Panc1 (cell line): Measurements from ENCODE around the gene SLC37A1. TPM values are rescaled to one million over a fixed set of nuclear protein-coding genes. Genes with fewer than 3 reads are reported as not detected.

ENCODE experiments used
- ATAC-seq: fragments of 200-7000 bp; cut with Tn5 transposase; 2 replicates; pipeline ENCODE4 v1.9.1; 2020; ENCODE audit warnings: mild to moderate bottlenecking, moderate library complexity
- BruUV-seq: library from RNA; stranded (reverse); fragments of 400-500 nt; replicated peaks from 2 replicates; lab custom pipeline; 2021; lab: Mats Ljungman, UMichigan
- CTCF ChIA-PET: fragments of 300-600 bp; sonication (Branson Sonifier 250); formaldehyde crosslinking; loops from one replicate; lab custom pipeline; 2022; ENCODE audit warnings: antibody characterized with exemption; lab: Charles Lee
- POLR2A ChIA-PET: fragments of 300-600 bp; sonication (Branson Sonifier 250); formaldehyde crosslinking; loops from one replicate; lab custom pipeline; 2022; ENCODE audit warnings: antibody characterized with exemption; lab: Charles Lee
- DNase-seq: peaks from one replicate; pipeline ENCODE4 v3.0.0-alpha.2; 2010; ENCODE audit warnings: low read depth, low spot score
- H3K27ac ChIP-seq: 2 replicates; pipeline ENCODE4 v1.5.1; 2011; ENCODE audit warnings: mild to moderate bottlenecking, low read length, inconsistent platforms
- H3K27me3 ChIP-seq: fragments of 200-500 bp; sonication (Bioruptor generic); 2 replicates; pipeline ENCODE4 v1.6.0; 2014; ENCODE audit warnings: low read length, inconsistent platforms; ENCODE audit not compliant: control insufficient read depth, insufficient read depth
- H3K36me3 ChIP-seq: fragments of 200-500 bp; sonication (Bioruptor generic); 2 replicates; pipeline ENCODE4 v1.5.1; 2014; ENCODE audit warnings: inconsistent platforms, mild to moderate bottlenecking, low read length, moderate library complexity; ENCODE audit not compliant: control insufficient read depth, insufficient read depth
- H3K4me1 ChIP-seq: 2 replicates; pipeline ENCODE4 v1.5.1; 2011; ENCODE audit warnings: inconsistent platforms, mild to moderate bottlenecking, low read length, moderate library complexity; ENCODE audit not compliant: control insufficient read depth, insufficient read depth
- H3K4me3 ChIP-seq, 2 experiments: 2 replicates each; pipeline ENCODE4 v1.5.1; 2011 to 2012; ENCODE audit warnings: low read depth in 2 of 2, low read length in 2 of 2, mild to moderate bottlenecking in 2 of 2, inconsistent platforms in 1 of 2, moderate library complexity in 1 of 2
- H3K9me3 ChIP-seq: fragments of 200-500 bp; sonication (Bioruptor generic); 2 replicates; pipeline ENCODE4 v1.5.1; 2014; ENCODE audit warnings: low read depth, mild to moderate bottlenecking, inconsistent platforms, low read length, moderate library complexity; ENCODE audit not compliant: control insufficient read depth, insufficient read depth
- POLR2AphosphoS5 ChIP-seq: IDR thresholded peaks from 2 replicates; pipeline ENCODE4 v1.6.1; 2012; ENCODE audit warnings: mild to moderate bottlenecking, low read depth, low read length, moderate library complexity
- SIN3A ChIP-seq: IDR thresholded peaks from 2 replicates; pipeline ENCODE4 v1.6.1; 2012; ENCODE audit warnings: low read depth, mild to moderate bottlenecking, low read length, moderate library complexity, borderline replicate concordance; ENCODE audit not compliant: insufficient read depth
- TCF7L2 ChIP-seq: IDR thresholded peaks from 2 replicates; pipeline ENCODE4 v1.6.1; 2011; ENCODE audit warnings: mild to moderate bottlenecking, low read depth, low read length, inconsistent platforms
- in situ Hi-C: cut with HindIII; loops from 2 replicates; pipeline ENCODE4 v1.10.0; 2016; ENCODE audit warnings: low sequenced_read_pairs, low pct_unique_long_range_greater_than_20kb
- intact Hi-C: fragments of 100-400 bp; cut with micrococcal nuclease; formaldehyde crosslinking; loops from one replicate; pipeline ENCODE4 v1.10.0; 2022; ENCODE audit not compliant: unreplicated experiment
- total RNA-seq: library from RNA; stranded (reverse); gene quantifications from one replicate; pipeline ENCODE4 v1.2.1, GENCODE V29; 2021; ENCODE audit not compliant: unreplicated experiment
- TF ChIP-seq, protein P1 (sequence below): fragments of 450-650 bp; IDR thresholded peaks from 2 replicates; pipeline ENCODE4 v1.5.1; 2017; ENCODE audit warnings: mild to moderate bottlenecking
- TF ChIP-seq, protein P2 (sequence below), 2 experiments: IDR thresholded peaks; 2 replicates each; pipeline ENCODE4 v1.6.1; 2011 to 2012; ENCODE audit warnings: low read depth in 2 of 2, control low read depth in 1 of 2, low read length in 1 of 2, mild to moderate bottlenecking in 1 of 2, moderate library complexity in 1 of 2; ENCODE audit not compliant: insufficient read depth in 1 of 2

Gene SLC37A1
- total RNA-seq, 1 experiment from 2014 or later, result 7.7 TPM

- intact Hi-C loops, result no loop called here
- Histone ChIP-seq H3K9me3 (no peaks in the 10 kb centered on the region), H3K4me1 (peaks cover 14% of the 10 kb centered on the region), H3K27me3 (no peaks in the 10 kb centered on the region), H3K4me3 (peak overlapping the region; percentile 51 to 64), H3K36me3 (no peaks in the 10 kb centered on the region), H3K27ac (0 out of 2 replicates have a peak overlapping the region, but pooled peaks have one; percentile 39)
- DNase-seq (no peak), ATAC-seq (peak; percentile 85)
- in situ Hi-C loops, result no loop called here
- TF ChIP-seq SIN3A (no peak), POLR2AphosphoS5 (no peak), TCF7L2 (no peak)
- TF ChIP-seq, protein P1, sequence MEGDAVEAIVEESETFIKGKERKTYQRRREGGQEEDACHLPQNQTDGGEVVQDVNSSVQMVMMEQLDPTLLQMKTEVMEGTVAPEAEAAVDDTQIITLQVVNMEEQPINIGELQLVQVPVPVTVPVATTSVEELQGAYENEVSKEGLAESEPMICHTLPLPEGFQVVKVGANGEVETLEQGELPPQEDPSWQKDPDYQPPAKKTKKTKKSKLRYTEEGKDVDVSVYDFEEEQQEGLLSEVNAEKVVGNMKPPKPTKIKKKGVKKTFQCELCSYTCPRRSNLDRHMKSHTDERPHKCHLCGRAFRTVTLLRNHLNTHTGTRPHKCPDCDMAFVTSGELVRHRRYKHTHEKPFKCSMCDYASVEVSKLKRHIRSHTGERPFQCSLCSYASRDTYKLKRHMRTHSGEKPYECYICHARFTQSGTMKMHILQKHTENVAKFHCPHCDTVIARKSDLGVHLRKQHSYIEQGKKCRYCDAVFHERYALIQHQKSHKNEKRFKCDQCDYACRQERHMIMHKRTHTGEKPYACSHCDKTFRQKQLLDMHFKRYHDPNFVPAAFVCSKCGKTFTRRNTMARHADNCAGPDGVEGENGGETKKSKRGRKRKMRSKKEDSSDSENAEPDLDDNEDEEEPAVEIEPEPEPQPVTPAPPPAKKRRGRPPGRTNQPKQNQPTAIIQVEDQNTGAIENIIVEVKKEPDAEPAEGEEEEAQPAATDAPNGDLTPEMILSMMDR, result no peak
- TF ChIP-seq, protein P2, sequence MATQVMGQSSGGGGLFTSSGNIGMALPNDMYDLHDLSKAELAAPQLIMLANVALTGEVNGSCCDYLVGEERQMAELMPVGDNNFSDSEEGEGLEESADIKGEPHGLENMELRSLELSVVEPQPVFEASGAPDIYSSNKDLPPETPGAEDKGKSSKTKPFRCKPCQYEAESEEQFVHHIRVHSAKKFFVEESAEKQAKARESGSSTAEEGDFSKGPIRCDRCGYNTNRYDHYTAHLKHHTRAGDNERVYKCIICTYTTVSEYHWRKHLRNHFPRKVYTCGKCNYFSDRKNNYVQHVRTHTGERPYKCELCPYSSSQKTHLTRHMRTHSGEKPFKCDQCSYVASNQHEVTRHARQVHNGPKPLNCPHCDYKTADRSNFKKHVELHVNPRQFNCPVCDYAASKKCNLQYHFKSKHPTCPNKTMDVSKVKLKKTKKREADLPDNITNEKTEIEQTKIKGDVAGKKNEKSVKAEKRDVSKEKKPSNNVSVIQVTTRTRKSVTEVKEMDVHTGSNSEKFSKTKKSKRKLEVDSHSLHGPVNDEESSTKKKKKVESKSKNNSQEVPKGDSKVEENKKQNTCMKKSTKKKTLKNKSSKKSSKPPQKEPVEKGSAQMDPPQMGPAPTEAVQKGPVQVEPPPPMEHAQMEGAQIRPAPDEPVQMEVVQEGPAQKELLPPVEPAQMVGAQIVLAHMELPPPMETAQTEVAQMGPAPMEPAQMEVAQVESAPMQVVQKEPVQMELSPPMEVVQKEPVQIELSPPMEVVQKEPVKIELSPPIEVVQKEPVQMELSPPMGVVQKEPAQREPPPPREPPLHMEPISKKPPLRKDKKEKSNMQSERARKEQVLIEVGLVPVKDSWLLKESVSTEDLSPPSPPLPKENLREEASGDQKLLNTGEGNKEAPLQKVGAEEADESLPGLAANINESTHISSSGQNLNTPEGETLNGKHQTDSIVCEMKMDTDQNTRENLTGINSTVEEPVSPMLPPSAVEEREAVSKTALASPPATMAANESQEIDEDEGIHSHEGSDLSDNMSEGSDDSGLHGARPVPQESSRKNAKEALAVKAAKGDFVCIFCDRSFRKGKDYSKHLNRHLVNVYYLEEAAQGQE (IDR thresholded peaks at IDR 0.05; ENCODE audit: insufficient read depth in 1 of 2, low read depth in 2 of 2, low read length in 1 of 2), result no peak
- BruUV-seq, result no TSS peak
- POLR2A ChIA-PET, result no interaction called here
- CTCF ChIA-PET, result no interaction called here
Observed at GRCh38 chr21:42513985-42514882, 582 bp downstream of the SLC37A1 start.

- Histone ChIP-seq H3K9me3 (no peaks in the 10 kb centered on the region), H3K36me3 (no peaks in the 10 kb centered on the region), H3K4me1 (peaks cover 14% of the 10 kb centered on the region), H3K27ac (0 out of 2 replicates have a peak overlapping the region, but pooled peaks have one; percentile 39), H3K4me3 (peak overlapping the region; percentile 51 to 64), H3K27me3 (no peaks in the 10 kb centered on the region)
- in situ Hi-C loops (no loop called here), intact Hi-C loops (no loop called here)
- no peak for TF ChIP-seq SIN3A
- TF ChIP-seq, protein P2 (IDR thresholded peaks at IDR 0.05; ENCODE audit: insufficient read depth in 1 of 2, low read depth in 2 of 2, low read length in 1 of 2), result no peak
- TF ChIP-seq POLR2AphosphoS5, result no peak
- TF ChIP-seq, protein P1, result no peak
- TF ChIP-seq TCF7L2, result no peak
- no peak for DNase-seq
- ChIA-PET CTCF (no interaction called here), POLR2A (no interaction called here)
- no TSS peak for BruUV-seq
- ATAC-seq, result no peak
Observed at GRCh38 chr21:42514883-42515228, 1.2 kb downstream of the SLC37A1 start.
